ENCODE data around the gene SEZ6L. TPM values are rescaled to one million over a fixed set of nuclear protein-coding genes. Genes with fewer than 3 reads are reported as not detected.

Gene SEZ6L
- total RNA-seq, 2 experiments from 2014 or later, result not detected

- no peak for DNase-seq
- POLR2A ChIA-PET, result no interaction called here
Measured at GRCh38 chr22:26303475-26303874, 134.2 kb downstream of the SEZ6L start.

DNA sequence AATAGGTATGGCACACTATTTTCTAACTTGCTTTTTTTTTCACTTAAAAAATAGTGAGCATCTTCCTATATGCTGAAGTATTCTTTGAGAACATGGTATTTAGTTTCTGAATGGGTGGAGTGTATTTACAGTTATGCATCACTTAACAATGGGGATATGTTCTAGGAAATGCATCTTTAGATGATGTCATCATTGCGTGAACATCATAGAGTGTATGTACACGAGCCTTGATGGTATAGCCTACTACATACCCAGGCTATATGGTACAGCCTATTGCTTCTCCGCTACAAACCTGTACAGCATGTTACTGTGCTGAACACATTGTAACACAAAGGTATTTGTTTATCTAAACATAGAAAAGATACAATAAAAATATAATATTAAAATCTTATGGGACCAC lies 135.5 kb downstream of the SEZ6L start:
- POLR2A ChIA-PET, result no interaction called here
- DNase-seq, result no peak
- H3K27me3 Mint-ChIP-seq, result peaks cover 34% of the 10 kb centered on the region
- no peak for ATAC-seq (ENCODE audit: low read depth)
- H3K27ac Mint-ChIP-seq, result no peak overlapping the region
- H3K4me3 Mint-ChIP-seq, result no peak overlapping the region
- H3K4me1 Mint-ChIP-seq, result no peaks in the 10 kb centered on the region
- peaks cover 2% of the 10 kb centered on the region for H3K9me3 Mint-ChIP-seq
- H3K36me3 Mint-ChIP-seq, result no peaks in the 10 kb centered on the region

More at GRCh38 chr22:26303475-26303874, 134.2 kb downstream of the SEZ6L start:
- Mint-ChIP-seq H3K4me1 (no peaks in the 10 kb centered on the region), H3K9me3 (peaks cover 2% of the 10 kb centered on the region), H3K27me3 (peaks cover 31% of the 10 kb centered on the region), H3K27ac (no peak overlapping the region), H3K4me3 (no peak overlapping the region), H3K36me3 (no peaks in the 10 kb centered on the region)
- no peak for ATAC-seq (ENCODE audit: low read depth)

- no peak overlapping the region for H3K4me3 Mint-ChIP-seq
- DNase-seq (no peak), ATAC-seq (ENCODE audit: low read depth) (no peak)
- H3K27ac Mint-ChIP-seq, result no peak overlapping the region
- H3K4me1 Mint-ChIP-seq, result no peaks in the 10 kb centered on the region
- POLR2A ChIA-PET, result no interaction called here
- H3K9me3 Mint-ChIP-seq, result no peaks in the 10 kb centered on the region
- peaks cover 23% of the 10 kb centered on the region for H3K27me3 Mint-ChIP-seq
- no peaks in the 10 kb centered on the region for H3K36me3 Mint-ChIP-seq
Measured at GRCh38 chr22:26308467-26308866, 139.2 kb downstream of the SEZ6L start.

DNA sequence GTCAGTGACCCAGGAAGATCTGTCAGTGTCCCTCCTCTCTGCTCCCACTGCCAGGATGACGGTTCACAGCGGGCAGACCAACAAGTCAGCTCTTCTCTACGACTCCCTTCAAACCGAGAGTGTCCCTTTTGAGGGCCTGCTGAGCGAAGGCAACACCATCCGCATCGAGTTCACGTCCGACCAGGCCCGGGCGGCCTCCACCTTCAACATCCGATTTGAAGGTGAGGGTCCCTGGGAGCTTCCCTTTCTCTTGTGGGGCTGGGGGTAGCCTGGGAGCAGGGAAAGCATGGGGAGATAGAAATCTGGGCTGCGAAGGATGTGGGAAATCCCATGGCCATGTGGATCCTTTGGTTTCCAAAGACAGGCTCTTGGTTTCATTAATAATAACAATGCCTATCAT lies 141.4 kb downstream of the SEZ6L start:
- Mint-ChIP-seq H3K27ac (no peak overlapping the region), H3K9me3 (no peaks in the 10 kb centered on the region), H3K27me3 (peaks cover 18% of the 10 kb centered on the region), H3K36me3 (no peaks in the 10 kb centered on the region), H3K4me3 (no peak overlapping the region), H3K4me1 (no peaks in the 10 kb centered on the region)
- no peak for DNase-seq
- POLR2A ChIA-PET, result no interaction called here
- no peak for ATAC-seq (ENCODE audit: low read depth)

DNA sequence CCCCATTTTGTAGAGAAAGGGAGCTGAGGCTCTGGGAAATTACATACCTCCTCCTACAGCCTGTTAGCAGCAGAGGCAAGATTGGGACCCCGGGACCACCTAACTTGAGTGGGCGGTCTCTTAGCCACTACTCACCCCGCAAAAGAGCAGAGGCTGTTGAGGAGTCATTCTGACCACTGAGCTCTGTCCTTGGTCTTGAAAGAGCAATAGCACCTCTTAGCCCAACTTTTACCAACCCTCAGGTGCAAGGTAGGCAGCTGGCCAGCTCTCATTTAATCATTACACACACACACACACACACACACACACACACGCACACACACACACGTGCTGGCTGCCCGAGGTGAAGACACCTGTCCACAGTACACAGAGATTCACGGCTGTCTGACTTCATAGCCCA lies 144.0 kb downstream of the SEZ6L start:
- ATAC-seq (ENCODE audit: low read depth), result no peak
- DNase-seq, result no peak
- POLR2A ChIA-PET, result no interaction called here
- Mint-ChIP-seq H3K27me3 (peaks cover 14% of the 10 kb centered on the region), H3K9me3 (no peaks in the 10 kb centered on the region), H3K4me1 (no peaks in the 10 kb centered on the region), H3K36me3 (no peaks in the 10 kb centered on the region), H3K4me3 (no peak overlapping the region), H3K27ac (no peak overlapping the region)

DNA sequence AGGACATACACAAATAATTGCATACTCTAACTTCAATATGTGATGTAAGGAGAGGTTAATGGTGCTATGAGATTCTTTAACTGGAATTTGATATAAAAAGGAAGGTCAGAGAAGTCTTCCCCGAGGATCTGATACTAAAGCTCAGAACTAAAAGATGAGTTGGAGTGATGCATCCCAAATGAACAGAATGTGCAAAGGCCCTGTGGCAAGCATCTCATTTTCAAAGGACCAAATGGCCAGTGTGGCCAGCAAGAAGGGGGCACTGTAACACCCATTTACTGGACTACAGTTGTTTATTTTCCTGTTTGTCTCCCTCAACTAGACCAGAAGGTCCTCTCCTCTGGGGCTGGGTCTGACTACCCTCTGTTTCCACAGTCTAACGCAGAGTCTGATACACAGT lies 144.9 kb downstream of the SEZ6L start:
- Mint-ChIP-seq H3K27me3 (peaks cover 14% of the 10 kb centered on the region), H3K9me3 (no peaks in the 10 kb centered on the region), H3K36me3 (no peaks in the 10 kb centered on the region), H3K4me3 (no peak overlapping the region), H3K4me1 (no peaks in the 10 kb centered on the region), H3K27ac (no peak overlapping the region)
- ATAC-seq (ENCODE audit: low read depth), result no peak
- POLR2A ChIA-PET, result no interaction called here
- no peak for DNase-seq

DNA sequence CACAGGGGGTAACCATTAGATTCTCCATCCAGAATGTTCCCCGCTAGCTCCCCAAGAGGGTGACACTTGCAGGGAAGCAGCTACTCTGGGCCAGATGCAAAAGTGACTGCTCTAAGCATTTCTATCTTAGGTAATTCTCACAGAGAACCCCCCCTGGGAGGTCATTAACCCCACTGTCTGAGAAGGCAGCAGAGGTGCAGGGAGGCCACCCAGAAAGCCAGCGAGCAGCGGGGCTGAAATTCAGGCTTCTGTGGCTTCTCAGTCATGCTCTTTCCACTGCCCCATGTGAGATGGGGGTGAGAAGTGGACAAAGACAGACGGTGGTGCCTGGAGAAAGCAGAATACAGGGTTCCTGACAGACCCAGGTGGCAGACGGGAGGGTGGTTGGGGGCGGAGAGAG lies 145.4 kb downstream of the SEZ6L start:
- ATAC-seq (ENCODE audit: low read depth) (no peak), DNase-seq (no peak)
- POLR2A ChIA-PET, result no interaction called here
- H3K27ac Mint-ChIP-seq, result no peak overlapping the region
- no peaks in the 10 kb centered on the region for H3K9me3 Mint-ChIP-seq
- H3K27me3 Mint-ChIP-seq, result peaks cover 12% of the 10 kb centered on the region
- H3K4me1 Mint-ChIP-seq, result no peaks in the 10 kb centered on the region
- no peak overlapping the region for H3K4me3 Mint-ChIP-seq
- no peaks in the 10 kb centered on the region for H3K36me3 Mint-ChIP-seq

DNA sequence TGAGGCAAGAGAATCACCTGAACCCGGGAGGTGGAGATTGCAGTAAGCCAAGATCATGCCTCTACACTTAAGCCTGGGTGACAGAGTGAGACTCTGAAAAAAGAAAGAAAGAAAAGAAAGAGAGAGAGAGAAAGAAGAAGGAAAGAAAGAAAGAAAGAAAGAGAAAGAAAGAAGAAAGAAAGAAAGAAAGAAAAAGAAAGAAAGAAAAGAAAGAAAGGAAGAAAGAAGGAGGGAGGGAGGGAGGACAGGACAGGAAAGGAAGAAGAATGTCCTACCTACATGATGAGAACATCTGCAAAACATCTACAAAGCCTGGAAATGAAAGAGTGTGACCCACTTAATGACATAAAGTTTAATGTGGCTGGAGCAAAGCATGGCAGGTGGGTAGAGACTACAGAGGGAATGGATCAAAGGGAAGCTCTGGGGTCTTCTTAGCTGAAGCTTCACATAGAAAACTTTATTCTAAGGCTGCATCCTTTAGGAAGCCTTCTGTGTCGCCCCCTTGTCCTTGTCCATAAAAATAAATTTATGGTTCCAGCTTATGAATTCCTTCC lies 147.5 kb downstream of the SEZ6L start:
- H3K36me3 Mint-ChIP-seq, result no peaks in the 10 kb centered on the region
- ATAC-seq (ENCODE audit: low read depth) (no peak), DNase-seq (no peak)
- no peak overlapping the region for H3K27ac Mint-ChIP-seq
- H3K4me3 Mint-ChIP-seq, result no peak overlapping the region
- POLR2A ChIA-PET, result no interaction called here
- no peaks in the 10 kb centered on the region for H3K9me3 Mint-ChIP-seq
- H3K27me3 Mint-ChIP-seq, result peaks cover 9% of the 10 kb centered on the region
- H3K4me1 Mint-ChIP-seq, result no peaks in the 10 kb centered on the region

DNA sequence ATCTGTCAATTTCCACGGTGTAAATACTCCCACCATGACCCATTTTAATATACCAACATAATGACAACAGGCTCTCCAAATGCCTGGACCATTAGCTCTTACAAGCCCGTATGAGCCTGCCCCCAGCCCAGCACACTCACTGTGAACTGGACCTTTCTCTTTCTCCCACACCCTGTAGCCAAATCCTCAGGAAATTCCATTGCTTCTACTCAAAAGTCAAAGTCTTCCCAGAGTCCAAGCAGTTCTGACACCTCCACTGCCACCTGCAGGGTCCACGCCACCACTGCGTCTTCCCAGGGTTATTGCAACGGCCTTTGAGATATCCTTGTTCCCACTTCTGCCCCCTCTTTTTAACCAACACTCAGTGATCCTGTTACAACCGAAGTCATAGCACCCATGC lies 149.7 kb downstream of the SEZ6L start:
- H3K9me3 Mint-ChIP-seq, result no peaks in the 10 kb centered on the region
- peaks cover 12% of the 10 kb centered on the region for H3K27me3 Mint-ChIP-seq
- H3K36me3 Mint-ChIP-seq, result no peaks in the 10 kb centered on the region
- no peak overlapping the region for H3K27ac Mint-ChIP-seq
- POLR2A ChIA-PET, result no interaction called here
- no peaks in the 10 kb centered on the region for H3K4me1 Mint-ChIP-seq
- no peak for ATAC-seq (ENCODE audit: low read depth)
- DNase-seq, result no peak
- H3K4me3 Mint-ChIP-seq, result no peak overlapping the region

DNA sequence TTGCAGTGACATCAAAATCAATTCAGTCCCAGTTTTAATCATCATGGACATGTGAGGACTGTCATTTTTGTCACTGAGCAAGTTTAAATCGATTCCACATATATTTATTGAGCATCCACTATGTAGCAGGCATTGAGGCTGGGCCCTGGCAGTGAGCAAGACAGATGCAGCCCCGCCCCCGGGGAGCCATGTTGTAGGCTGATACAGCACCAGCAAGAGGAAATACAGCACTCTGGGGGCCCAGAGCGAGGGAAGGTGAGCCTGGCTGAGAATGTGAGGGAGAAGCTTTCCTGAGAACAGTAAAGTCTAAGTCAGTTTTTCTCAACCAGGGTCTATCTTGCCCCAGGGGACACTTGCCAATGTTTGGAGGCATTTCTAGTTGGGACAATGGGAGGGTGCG lies 151.2 kb downstream of the SEZ6L start:
- Mint-ChIP-seq H3K36me3 (no peaks in the 10 kb centered on the region), H3K4me3 (no peak overlapping the region), H3K27me3 (peaks cover 12% of the 10 kb centered on the region), H3K4me1 (no peaks in the 10 kb centered on the region), H3K9me3 (no peaks in the 10 kb centered on the region), H3K27ac (no peak overlapping the region)
- DNase-seq (no peak), ATAC-seq (ENCODE audit: low read depth) (no peak)
- POLR2A ChIA-PET, result no interaction called here

DNA sequence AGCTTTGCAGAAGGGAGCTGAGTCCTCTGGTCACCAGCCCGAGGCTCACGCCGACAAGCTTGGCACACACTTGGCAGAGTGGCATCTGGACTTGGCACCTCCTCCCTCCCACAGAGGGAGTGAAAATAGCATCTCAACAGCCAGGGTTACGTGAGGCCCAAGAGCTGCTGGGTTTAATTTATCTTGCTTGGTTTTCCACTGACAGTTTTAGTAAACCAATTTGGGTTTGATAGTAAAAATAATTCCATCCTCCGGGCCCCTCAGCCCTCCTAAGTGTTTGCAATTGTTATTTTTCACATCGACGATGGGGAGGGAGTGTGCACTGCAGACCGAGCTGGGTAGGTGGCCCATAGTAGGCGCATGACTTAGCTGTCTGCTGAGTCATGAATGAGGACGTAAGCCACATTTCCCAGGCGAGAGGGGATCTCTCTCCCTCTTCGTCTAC lies 152.2 kb downstream of the SEZ6L start:
- Mint-ChIP-seq H3K4me1 (no peaks in the 10 kb centered on the region), H3K27me3 (peaks cover 9% of the 10 kb centered on the region), H3K4me3 (no peak overlapping the region), H3K36me3 (no peaks in the 10 kb centered on the region), H3K27ac (no peak overlapping the region), H3K9me3 (no peaks in the 10 kb centered on the region)
- POLR2A ChIA-PET, result no interaction called here
- ATAC-seq (ENCODE audit: low read depth) (no peak), DNase-seq (no peak)

DNA sequence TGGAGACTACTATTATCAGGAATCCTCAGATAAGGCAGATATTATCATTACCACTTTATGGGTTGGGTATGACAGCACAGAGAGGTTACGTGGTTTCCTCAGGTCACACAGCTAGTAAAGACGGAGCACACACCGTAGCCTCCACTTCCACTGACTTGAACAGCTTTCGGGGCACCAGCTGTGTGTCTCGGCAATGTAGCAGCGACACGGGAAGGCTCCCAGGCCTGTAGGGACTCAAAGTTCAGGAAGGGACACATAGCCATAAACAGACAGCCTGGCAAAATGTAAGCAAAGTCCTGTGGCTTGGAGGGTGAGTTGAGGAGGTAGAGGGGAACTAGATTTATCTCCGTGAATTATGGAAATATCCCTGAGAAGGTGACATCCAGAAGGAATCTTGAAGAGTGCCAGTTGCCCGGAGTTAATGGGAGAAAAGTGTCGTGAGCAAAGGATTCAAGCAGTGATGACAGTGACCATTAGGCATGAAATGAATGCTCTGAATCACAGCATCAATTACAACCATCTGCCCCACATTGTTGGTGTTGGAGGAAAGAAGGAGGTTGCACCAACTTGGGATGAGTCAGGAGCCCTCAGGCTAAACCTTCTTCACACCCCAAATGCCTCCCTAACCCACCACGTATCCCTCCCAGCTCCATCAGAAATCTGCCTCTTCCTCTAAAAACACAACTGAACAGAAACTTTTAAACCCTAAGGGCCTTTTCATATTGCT lies 153.1 kb downstream of the SEZ6L start:
- H3K27ac Mint-ChIP-seq, result no peak overlapping the region
- H3K4me3 Mint-ChIP-seq, result no peak overlapping the region
- H3K27me3 Mint-ChIP-seq, result peaks cover 7% of the 10 kb centered on the region
- POLR2A ChIA-PET, result no interaction called here
- H3K9me3 Mint-ChIP-seq, result no peaks in the 10 kb centered on the region
- ATAC-seq (ENCODE audit: low read depth) (no peak), DNase-seq (no peak)
- no peaks in the 10 kb centered on the region for H3K36me3 Mint-ChIP-seq
- H3K4me1 Mint-ChIP-seq, result peaks cover 2% of the 10 kb centered on the region

GRCh38 chr22:26323013-26323412 lies 153.8 kb downstream of the SEZ6L start:
- Mint-ChIP-seq H3K36me3 (no peaks in the 10 kb centered on the region), H3K27me3 (peaks cover 7% of the 10 kb centered on the region), H3K27ac (no peak overlapping the region), H3K9me3 (no peaks in the 10 kb centered on the region), H3K4me3 (no peak overlapping the region), H3K4me1 (peaks cover 5% of the 10 kb centered on the region)
- ATAC-seq (ENCODE audit: low read depth) (no peak), DNase-seq (no peak)
- POLR2A ChIA-PET, result no interaction called here

- no peaks in the 10 kb centered on the region for H3K36me3 Mint-ChIP-seq
- peaks cover 5% of the 10 kb centered on the region for H3K4me1 Mint-ChIP-seq
- ATAC-seq (ENCODE audit: low read depth), result no peak
- H3K27me3 Mint-ChIP-seq, result peaks cover 9% of the 10 kb centered on the region
- DNase-seq, result no peak
- H3K27ac Mint-ChIP-seq, result no peak overlapping the region
- no peak overlapping the region for H3K4me3 Mint-ChIP-seq
- POLR2A ChIA-PET, result no interaction called here
- H3K9me3 Mint-ChIP-seq, result no peaks in the 10 kb centered on the region
Measured at GRCh38 chr22:26324150-26324549, 154.9 kb downstream of the SEZ6L start.
